Vagina (tissue), 2 donors: ENCODE results near the gene HELB.

Experiments used
- POLR2A ChIP-seq, 2 donors: fragments of 450-650 bp; IDR thresholded peaks; one replicate each; pipeline ENCODE4 v1.6.1; 2017; ENCODE audit warnings: antibody characterized with exemption in 2 of 2, mild to moderate bottlenecking in 2 of 2, moderate library complexity in 2 of 2
- TF ChIP-seq, protein P1 (sequence below), 3 experiments: fragments of 450-650 bp in 2 of 3; fragments of 200-600 bp in 1 of 3; sonication (generic) in 1 of 3; IDR thresholded peaks; one replicate each; pipeline ENCODE4 v1.5.1; 2017 to 2019; ENCODE audit warnings: antibody characterized with exemption in 3 of 3, mild to moderate bottlenecking in 2 of 3, moderate library complexity in 2 of 3

DNA sequence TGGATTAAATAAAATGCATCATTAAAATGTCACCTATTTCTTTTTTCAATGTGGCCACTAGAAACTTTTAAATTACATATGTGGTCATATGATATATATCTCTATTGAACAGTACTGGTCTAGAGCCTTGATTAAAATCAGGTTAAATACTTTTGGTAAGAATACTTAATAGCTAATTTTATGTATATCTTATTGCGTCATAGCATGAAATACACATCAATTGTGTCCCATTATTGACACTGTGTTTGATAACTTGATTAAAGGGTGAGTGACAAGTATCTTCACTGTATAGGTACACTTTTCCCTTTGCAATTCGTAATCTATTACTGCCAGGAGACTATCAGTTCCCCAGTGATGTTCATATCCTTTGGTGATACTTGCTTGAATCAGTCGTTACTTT is 4.4 kb upstream of the HELB start:
- TF ChIP-seq, protein P1, sequence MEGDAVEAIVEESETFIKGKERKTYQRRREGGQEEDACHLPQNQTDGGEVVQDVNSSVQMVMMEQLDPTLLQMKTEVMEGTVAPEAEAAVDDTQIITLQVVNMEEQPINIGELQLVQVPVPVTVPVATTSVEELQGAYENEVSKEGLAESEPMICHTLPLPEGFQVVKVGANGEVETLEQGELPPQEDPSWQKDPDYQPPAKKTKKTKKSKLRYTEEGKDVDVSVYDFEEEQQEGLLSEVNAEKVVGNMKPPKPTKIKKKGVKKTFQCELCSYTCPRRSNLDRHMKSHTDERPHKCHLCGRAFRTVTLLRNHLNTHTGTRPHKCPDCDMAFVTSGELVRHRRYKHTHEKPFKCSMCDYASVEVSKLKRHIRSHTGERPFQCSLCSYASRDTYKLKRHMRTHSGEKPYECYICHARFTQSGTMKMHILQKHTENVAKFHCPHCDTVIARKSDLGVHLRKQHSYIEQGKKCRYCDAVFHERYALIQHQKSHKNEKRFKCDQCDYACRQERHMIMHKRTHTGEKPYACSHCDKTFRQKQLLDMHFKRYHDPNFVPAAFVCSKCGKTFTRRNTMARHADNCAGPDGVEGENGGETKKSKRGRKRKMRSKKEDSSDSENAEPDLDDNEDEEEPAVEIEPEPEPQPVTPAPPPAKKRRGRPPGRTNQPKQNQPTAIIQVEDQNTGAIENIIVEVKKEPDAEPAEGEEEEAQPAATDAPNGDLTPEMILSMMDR (IDR thresholded peaks at IDR 0.05), result no peak
- TF ChIP-seq POLR2A (IDR thresholded peaks at IDR 0.05), result no peak
